Peyer's patch (tissue), 4 donors: ENCODE data around the gene NDUFS5.

Experiments
- POLR2A ChIP-seq, 2 donors: fragments of 450-650 bp; IDR thresholded peaks; one replicate each; pipeline ENCODE4 v1.5.1; 2017; ENCODE audit warnings: antibody characterized with exemption in 2 of 2, mild to moderate bottlenecking in 2 of 2, moderate library complexity in 2 of 2
- TF ChIP-seq, protein P1 (sequence below), 6 experiments: fragments of 450-650 bp in 4 of 6; fragments of 200-600 bp in 2 of 6; sonication (generic) in 1 of 6; IDR thresholded peaks; one replicate each; pipeline ENCODE4 v1.5.1; 2017 to 2019; ENCODE audit warnings: antibody characterized with exemption in 6 of 6, mild to moderate bottlenecking in 3 of 6, moderate library complexity in 1 of 6

DNA sequence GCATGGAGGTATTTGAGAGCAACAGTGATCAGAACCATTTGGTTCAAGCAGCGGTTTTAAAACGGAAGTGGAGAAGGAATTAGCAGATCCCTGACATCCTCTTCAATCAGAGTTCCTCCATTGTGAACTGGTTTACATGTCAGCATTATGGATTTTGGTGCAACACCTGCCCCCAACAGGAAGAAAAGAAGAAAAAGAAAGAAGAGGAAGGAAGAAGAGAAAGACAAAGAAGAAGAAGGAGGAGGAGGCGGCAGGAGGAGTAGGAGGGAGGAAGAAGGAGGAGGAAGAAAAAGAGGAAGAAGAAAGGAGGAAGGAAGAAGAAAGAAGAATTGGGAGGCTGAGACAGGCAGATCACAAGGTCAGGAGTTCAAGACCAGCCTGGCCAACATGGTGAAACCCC, 17.4 kb downstream of the NDUFS5 start:
- no peak for TF ChIP-seq POLR2A (IDR thresholded peaks at IDR 0.05)
- TF ChIP-seq, protein P1, sequence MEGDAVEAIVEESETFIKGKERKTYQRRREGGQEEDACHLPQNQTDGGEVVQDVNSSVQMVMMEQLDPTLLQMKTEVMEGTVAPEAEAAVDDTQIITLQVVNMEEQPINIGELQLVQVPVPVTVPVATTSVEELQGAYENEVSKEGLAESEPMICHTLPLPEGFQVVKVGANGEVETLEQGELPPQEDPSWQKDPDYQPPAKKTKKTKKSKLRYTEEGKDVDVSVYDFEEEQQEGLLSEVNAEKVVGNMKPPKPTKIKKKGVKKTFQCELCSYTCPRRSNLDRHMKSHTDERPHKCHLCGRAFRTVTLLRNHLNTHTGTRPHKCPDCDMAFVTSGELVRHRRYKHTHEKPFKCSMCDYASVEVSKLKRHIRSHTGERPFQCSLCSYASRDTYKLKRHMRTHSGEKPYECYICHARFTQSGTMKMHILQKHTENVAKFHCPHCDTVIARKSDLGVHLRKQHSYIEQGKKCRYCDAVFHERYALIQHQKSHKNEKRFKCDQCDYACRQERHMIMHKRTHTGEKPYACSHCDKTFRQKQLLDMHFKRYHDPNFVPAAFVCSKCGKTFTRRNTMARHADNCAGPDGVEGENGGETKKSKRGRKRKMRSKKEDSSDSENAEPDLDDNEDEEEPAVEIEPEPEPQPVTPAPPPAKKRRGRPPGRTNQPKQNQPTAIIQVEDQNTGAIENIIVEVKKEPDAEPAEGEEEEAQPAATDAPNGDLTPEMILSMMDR (IDR thresholded peaks at IDR 0.05): no peak
